Cardiac muscle cell (in vitro differentiated cells and primary cell): ENCODE data around the gene CCDC13. TPM values are rescaled to one million over a fixed set of nuclear protein-coding genes. Genes with fewer than 3 reads are reported as not detected.
A peak's percentile ranks its signal among the peaks of the same experiment; 100 is the strongest.

Experiments
- DNase-seq, 2 donors: peaks; one replicate each; pipeline versions ENCODE4 v3.0.0 to v3.0.0-alpha.2; 2010 to 2017; ENCODE audit warnings: low read depth in 1 of 2, low spot score in 1 of 2
- H3K27ac ChIP-seq: fragments of 200-600 bp; sonication (generic); 2 replicates; pipeline ENCODE4 v1.5.1; 2016
- H3K27me3 ChIP-seq: fragments of 200-600 bp; sonication (generic); 2 replicates; pipeline ENCODE4 v1.6.0; 2016; ENCODE audit warnings: control low read depth
- H3K36me3 ChIP-seq: fragments of 200-600 bp; sonication (generic); 2 replicates; pipeline ENCODE4 v1.5.1; 2016; ENCODE audit warnings: control low read depth
- H3K4me1 ChIP-seq: fragments of 200-600 bp; sonication (generic); 2 replicates; pipeline ENCODE4 v1.8.1; 2017; ENCODE audit warnings: low read depth, mild to moderate bottlenecking, mixed run types
- H3K4me3 ChIP-seq: fragments of 200-600 bp; sonication (generic); 2 replicates; pipeline ENCODE4 v1.5.1; 2016; ENCODE audit warnings: mild to moderate bottlenecking
- H3K9me3 ChIP-seq: fragments of 200-600 bp; sonication (generic); 2 replicates; pipeline ENCODE4 v1.5.1; 2017; ENCODE audit warnings: low read depth, mild to moderate bottlenecking, control low read depth
- CTCF ChIP-seq: IDR thresholded peaks from 2 replicates; pipeline ENCODE4 v1.5.1; 2012; ENCODE audit warnings: low read depth, mild to moderate bottlenecking, low read length
- polyA plus RNA-seq: library from polyadenylated mRNA; unstranded; fragments of >200 nt; fragmentation: Nextera tagmentation; extraction: Ambion mirVana; gene quantifications from 2 replicates; pipeline ENCODE4 v1.2.1, GENCODE V29; 2016
- total RNA-seq: library from RNA; depleted of rRNA; stranded (reverse); fragments of >200 nt; gene quantifications from 2 replicates; pipeline ENCODE4 v1.2.3, GENCODE V29; 2016

CCDC13 gene
- total and polyA plus RNA-seq, 2 experiments from 2014 or later = 2.8 to 3.3 TPM

GRCh38 chr3:42732196-42732828, 40.7 kb downstream of the CCDC13 start:
- Histone ChIP-seq H3K9me3 (no peaks in the 10 kb centered on the region), H3K4me1 (peaks cover 6% of the 10 kb centered on the region), H3K36me3 (no peaks in the 10 kb centered on the region), H3K27me3 (no peaks in the 10 kb centered on the region), H3K27ac (no peak overlapping the region), H3K4me3 (no peak overlapping the region)
- peak in 1 of 2 donors; percentile 16 for DNase-seq
- TF ChIP-seq CTCF = no peak

GRCh38 chr3:42731476-42732195, 41.4 kb downstream of the CCDC13 start:
- no peak for DNase-seq
- no peaks in the 10 kb centered on the region for H3K9me3 ChIP-seq
- H3K4me1 ChIP-seq = peaks cover 6% of the 10 kb centered on the region
- H3K36me3 ChIP-seq = no peaks in the 10 kb centered on the region
- H3K27me3 ChIP-seq = no peaks in the 10 kb centered on the region
- TF ChIP-seq CTCF = no peak
- H3K27ac ChIP-seq = no peak overlapping the region
- no peak overlapping the region for H3K4me3 ChIP-seq

- peaks cover 6% of the 10 kb centered on the region for H3K4me1 ChIP-seq
- DNase-seq = no peak
- no peaks in the 10 kb centered on the region for H3K9me3 ChIP-seq
Measured at GRCh38 chr3:42730706-42731420, 42.2 kb downstream of the CCDC13 start.

GRCh38 chr3:42730294-42730693, 42.8 kb downstream of the CCDC13 start:
- Histone ChIP-seq H3K4me3 (no peak overlapping the region), H3K4me1 (peaks cover 6% of the 10 kb centered on the region), H3K27ac (no peak overlapping the region), H3K27me3 (no peaks in the 10 kb centered on the region), H3K9me3 (no peaks in the 10 kb centered on the region), H3K36me3 (no peaks in the 10 kb centered on the region)
- no peak for DNase-seq
- no peak for TF ChIP-seq CTCF

More at GRCh38 chr3:42730706-42731420, 42.2 kb downstream of the CCDC13 start:
- Histone ChIP-seq H3K27me3 (no peaks in the 10 kb centered on the region), H3K36me3 (no peaks in the 10 kb centered on the region), H3K4me3 (no peak overlapping the region), H3K27ac (no peak overlapping the region)
- TF ChIP-seq CTCF = no peak

GRCh38 chr3:42729404-42730145, 43.5 kb downstream of the CCDC13 start:
- DNase-seq = no peak
- Histone ChIP-seq H3K9me3 (no peaks in the 10 kb centered on the region), H3K4me1 (peaks cover 6% of the 10 kb centered on the region), H3K36me3 (no peaks in the 10 kb centered on the region), H3K4me3 (no peak overlapping the region), H3K27ac (no peak overlapping the region), H3K27me3 (no peaks in the 10 kb centered on the region)
- no peak for TF ChIP-seq CTCF
